DND-41 (cell line): ENCODE measurements around the gene OTOF.

Experiments
- EZH2 ChIP-seq: IDR thresholded peaks from 3 replicates; pipeline ENCODE4 v1.6.1; 2012; ENCODE audit warnings: borderline replicate concordance, low read depth, mild to moderate bottlenecking, moderate library complexity, low read length, inconsistent platforms; ENCODE audit not compliant: severe bottlenecking
- TF ChIP-seq, protein P1 (sequence below): IDR thresholded peaks from 2 replicates; pipeline ENCODE4 v1.5.1; 2012; ENCODE audit warnings: borderline replicate concordance, low read length, moderate library complexity, mild to moderate bottlenecking; ENCODE audit not compliant: poor library complexity, severe bottlenecking; ENCODE audit errors: extremely low read depth

DNA sequence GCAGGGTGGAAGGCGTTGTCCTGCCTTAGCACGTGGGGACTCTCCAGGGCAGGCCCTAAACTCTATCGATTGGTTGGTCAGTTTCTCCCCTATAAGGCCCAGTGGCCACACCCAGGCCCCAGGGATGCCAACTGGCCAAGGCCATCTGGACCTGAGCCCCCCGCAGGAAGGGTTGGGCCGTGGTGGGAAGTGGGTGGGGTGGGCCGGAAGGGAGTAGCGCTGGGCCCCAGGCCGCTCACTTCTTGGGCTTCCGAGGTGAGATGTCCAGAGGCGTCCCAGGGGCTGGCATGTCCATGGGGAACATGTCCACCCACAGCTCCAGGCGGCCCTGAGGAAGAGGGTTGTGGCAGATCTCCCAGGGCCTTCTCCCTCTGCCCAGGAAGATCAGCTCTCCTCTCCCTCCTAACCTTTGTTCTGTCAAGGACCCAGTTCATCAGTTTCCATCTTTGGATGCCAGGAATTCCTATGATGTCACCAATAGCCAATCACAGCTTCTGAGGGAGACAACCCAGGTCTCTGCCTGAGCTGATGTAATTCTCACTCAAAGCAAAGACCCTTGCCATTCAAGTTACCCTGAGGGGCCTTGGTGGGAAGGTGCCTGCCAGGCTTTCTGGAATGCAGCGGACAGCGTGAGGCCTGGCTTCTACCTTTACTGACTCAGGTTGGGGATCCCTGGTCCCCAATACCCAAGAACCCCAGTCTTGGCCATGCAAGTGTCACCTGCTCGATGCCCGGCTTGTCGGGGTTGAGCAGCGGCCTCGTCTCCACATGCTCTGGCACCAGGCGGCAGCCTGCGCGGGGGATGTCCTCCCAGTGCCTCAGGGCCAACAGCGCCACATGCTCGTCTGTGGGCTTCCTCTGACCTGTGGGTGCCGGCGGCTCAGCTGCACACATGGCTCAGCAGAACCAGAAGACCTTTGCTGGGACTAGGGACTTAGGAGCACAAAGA lies 14.4 kb downstream of the OTOF start:
- TF ChIP-seq, protein P1, sequence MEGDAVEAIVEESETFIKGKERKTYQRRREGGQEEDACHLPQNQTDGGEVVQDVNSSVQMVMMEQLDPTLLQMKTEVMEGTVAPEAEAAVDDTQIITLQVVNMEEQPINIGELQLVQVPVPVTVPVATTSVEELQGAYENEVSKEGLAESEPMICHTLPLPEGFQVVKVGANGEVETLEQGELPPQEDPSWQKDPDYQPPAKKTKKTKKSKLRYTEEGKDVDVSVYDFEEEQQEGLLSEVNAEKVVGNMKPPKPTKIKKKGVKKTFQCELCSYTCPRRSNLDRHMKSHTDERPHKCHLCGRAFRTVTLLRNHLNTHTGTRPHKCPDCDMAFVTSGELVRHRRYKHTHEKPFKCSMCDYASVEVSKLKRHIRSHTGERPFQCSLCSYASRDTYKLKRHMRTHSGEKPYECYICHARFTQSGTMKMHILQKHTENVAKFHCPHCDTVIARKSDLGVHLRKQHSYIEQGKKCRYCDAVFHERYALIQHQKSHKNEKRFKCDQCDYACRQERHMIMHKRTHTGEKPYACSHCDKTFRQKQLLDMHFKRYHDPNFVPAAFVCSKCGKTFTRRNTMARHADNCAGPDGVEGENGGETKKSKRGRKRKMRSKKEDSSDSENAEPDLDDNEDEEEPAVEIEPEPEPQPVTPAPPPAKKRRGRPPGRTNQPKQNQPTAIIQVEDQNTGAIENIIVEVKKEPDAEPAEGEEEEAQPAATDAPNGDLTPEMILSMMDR = no peak
- no peak for TF ChIP-seq EZH2
